Measurements from ENCODE around the gene PICK1. TPM values are rescaled to one million over a fixed set of nuclear protein-coding genes. Genes with fewer than 3 reads are reported as not detected.

PICK1 gene
- total and polyA plus RNA-seq, 2 of the 8 experiments (the other 6 are each of a cell fraction or from before 2014, with no cell fraction given), result 20.4 to 22.9 TPM

DNA sequence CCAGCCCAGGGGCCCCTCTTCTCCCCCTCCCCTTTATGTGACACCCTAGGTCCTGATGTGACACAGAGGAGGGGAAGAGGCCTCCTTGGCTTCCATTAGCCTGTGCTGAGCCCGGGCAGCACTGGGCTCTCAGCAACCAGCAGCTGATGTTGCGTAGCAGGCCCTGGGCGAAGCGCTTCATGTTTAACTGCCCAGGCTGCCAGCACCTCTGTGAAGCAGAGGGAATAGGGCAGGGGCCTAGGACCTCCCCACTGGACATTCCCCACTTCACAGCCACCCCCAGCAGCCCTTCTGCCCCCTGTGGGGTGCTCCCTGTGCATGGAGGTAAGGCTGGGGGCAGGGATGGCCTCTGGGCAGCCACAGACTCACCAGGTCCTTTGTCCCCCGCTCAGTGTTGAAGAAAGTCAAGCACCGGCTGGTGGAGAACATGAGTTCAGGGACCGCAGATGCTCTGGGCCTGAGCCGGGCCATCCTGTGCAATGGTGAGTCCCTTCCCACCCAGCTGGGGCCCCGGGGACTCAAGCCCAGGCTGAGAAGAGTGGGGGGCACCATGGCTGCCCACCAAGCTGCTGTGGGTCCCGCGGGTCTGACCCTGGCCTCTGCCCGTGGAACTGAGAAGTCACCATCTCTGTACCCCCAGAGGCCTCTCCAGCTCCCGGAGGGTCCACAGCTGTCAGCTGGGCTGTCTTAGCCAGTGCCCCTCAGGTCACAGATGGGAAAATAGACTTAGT is 11.6 kb downstream of the PICK1 start (continued):
- TF ChIP-seq TCF12 (IDR thresholded peaks at IDR 0.05; ENCODE audit: low read depth, low read length) (no peak), TAF1 (IDR thresholded peaks at IDR 0.05; ENCODE audit: low read depth, low read length) (no peak), KDM4A (IDR thresholded peaks at IDR 0.05; ENCODE audit: low read depth, low read length, severe bottlenecking) (no peak), JUND (IDR thresholded peaks at IDR 0.05; ENCODE audit: low read length) (no peak), RXRA (IDR thresholded peaks at IDR 0.05; ENCODE audit: insufficient read depth, low read depth, low read length) (no peak)
- TF ChIP-seq, protein P1, sequence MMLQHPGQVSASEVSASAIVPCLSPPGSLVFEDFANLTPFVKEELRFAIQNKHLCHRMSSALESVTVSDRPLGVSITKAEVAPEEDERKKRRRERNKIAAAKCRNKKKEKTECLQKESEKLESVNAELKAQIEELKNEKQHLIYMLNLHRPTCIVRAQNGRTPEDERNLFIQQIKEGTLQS (IDR thresholded peaks at IDR 0.05; ENCODE audit: insufficient read depth, low read depth, low read length), result no peak
